Gastroesophageal sphincter (tissue), 2 donors: Measurements from ENCODE around the gene ENTPD3.

ENCODE experiments used
- POLR2A ChIP-seq, 2 donors: fragments of 450-650 bp; IDR thresholded peaks; one replicate each; pipeline ENCODE4 v1.6.1; 2017; ENCODE audit warnings: antibody characterized with exemption in 2 of 2, mild to moderate bottlenecking in 2 of 2, moderate library complexity in 1 of 2
- POLR2AphosphoS5 ChIP-seq: sonication (generic); formaldehyde crosslinking; IDR thresholded peaks from one replicate; pipeline ENCODE4 v1.6.1; 2017; ENCODE audit warnings: antibody characterized with exemption

DNA sequence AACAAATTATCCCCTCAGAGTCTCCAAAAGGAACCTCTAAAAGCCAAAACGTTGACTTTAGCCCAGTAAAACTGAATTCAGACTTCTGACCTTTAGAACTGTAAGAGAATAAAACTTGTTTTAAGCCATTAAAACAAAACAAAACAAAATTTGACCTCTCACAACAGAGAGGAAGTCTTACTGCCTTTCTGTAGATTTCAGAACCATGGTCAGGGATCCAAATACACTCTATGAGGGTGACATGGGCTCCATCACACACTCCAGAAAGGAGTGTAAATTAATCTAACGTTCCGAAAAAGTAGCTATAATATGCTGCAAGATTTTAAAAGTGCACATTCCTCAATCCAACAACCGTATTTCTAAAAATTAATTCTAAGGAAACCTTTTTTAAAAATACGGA is 50.9 kb downstream of the ENTPD3 start:
- no peak for TF ChIP-seq POLR2AphosphoS5
- TF ChIP-seq POLR2A (IDR thresholded peaks at IDR 0.05), result no peak
